Posterior vena cava (tissue), 2 donors: ENCODE measurements around the gene CNNM4. TPM values are rescaled to one million over a fixed set of nuclear protein-coding genes. Genes with fewer than 3 reads are reported as not detected.

Experiments used
- microRNA-seq, 2 donors: library from miRNA; unstranded; fragments of <30 nt; microRNA quantifications; one replicate each; pipeline ENCODE4 v1.2.0, GENCODE V29; 2020 to 2021; ENCODE audit warnings: borderline microRNAs expressed in 2 of 2
- total RNA-seq, 2 donors: library from RNA; stranded (reverse); fragmentation: NEBNext Ultra II Directional; extraction: Animal tissue kit (Norgen Biotek cat#: 25700); gene quantifications; one replicate each; pipeline ENCODE4 v1.2.1, GENCODE V29; 2021
- donor health status: DM: yes; HTN: yes; CAD: no.
- donor health status: DM: yes; HTN: yes; CAD: no.

The CNNM4 gene
- total RNA-seq, 2 donors from 2014 or later: 3.4 to 4.0 TPM

Small RNA genes within 50 kb of the gene (microRNA-seq; reads per million reads assigned to microRNA genes)
- 0.26 to 0.65 reads per million in 2 donors for gene MIR3127

Other genes with a start within 250 kb of the CNNM4 start
- gene ARID5A, start 224.2 kb upstream of the CNNM4 start, total RNA-seq: 100 to 1,000 TPM in 1 of 2 donors, 10 to 100 TPM in 1; 67.4 to 179 TPM
- gene KANSL3, start 122.6 kb upstream of the CNNM4 start, total RNA-seq: 10 to 100 TPM; 34.0 to 36.1 TPM
- under 1 TPM in 1 of 2 donors, not detected in 1; 0.05 TPM for gene FER1L5, start 118.1 kb upstream of the CNNM4 start, total RNA-seq
- gene LMAN2L, start 20.8 kb upstream of the CNNM4 start, total RNA-seq: 10 to 100 TPM in 1 of 2 donors, 1 to 10 TPM in 1; 9.0 to 14.5 TPM
- 1 to 10 TPM; 6.2 to 8.0 TPM for gene CNNM3, start 55.4 kb downstream of the CNNM4 start, total RNA-seq
- gene ANKRD23, start 83.1 kb downstream of the CNNM4 start, total RNA-seq: 1 to 10 TPM; 2.9 to 4.3 TPM
- gene ANKRD39, start 97.1 kb downstream of the CNNM4 start, total RNA-seq: 10 to 100 TPM; 12.1 to 12.4 TPM
- 10 to 100 TPM; 35.0 to 41.6 TPM for gene SEMA4C, start 109.2 kb downstream of the CNNM4 start, total RNA-seq
- gene FAM178B, start 225.7 kb downstream of the CNNM4 start, total RNA-seq: 1 to 10 TPM in 1 of 2 donors, under 1 TPM in 1; 0.38 to 1.2 TPM